Left lung (tissue), 8 donors: ENCODE data around the gene BDKRB1. TPM values are rescaled to one million over a fixed set of nuclear protein-coding genes. Genes with fewer than 3 reads are reported as not detected.

Source experiments
- polyA plus RNA-seq, 6 donors: library from polyadenylated mRNA; unstranded; fragments of 120-200 nt; gene quantifications; one replicate each; pipeline ENCODE4 v1.2.1, GENCODE V29; 2013; ENCODE audit not compliant: insufficient read length in 6 of 6
- total RNA-seq, 2 donors: library from RNA; stranded (reverse); fragmentation: NEBNext Ultra II Directional; extraction: Animal tissue kit (Norgen Biotek cat#: 25700); gene quantifications; one replicate each; pipeline ENCODE4 v1.2.1, GENCODE V29; 2021
- donor health status: DM: no; HTN: yes; CAD: no.
- donor health status: DM: no; HTN: no; CAD: no.

The BDKRB1 gene
- total and polyA plus RNA-seq, 8 donors, result 0.24 to 0.99 (median 0.35) TPM; not detected in 1

Other genes with a start within 250 kb of the BDKRB1 start
- 10 to 100 TPM; 23.2 to 87.8 TPM for gene C14orf132, start 216.8 kb upstream of the BDKRB1 start, total RNA-seq
- gene C14orf132, start 216.8 kb upstream of the BDKRB1 start, polyA plus RNA-seq, result 10 to 100 TPM; 28.2 to 42.1 (median 34.0) TPM
- 1 to 10 TPM in 1 of 2 donors, under 1 TPM in 1; 0.81 to 1.9 TPM for gene BDKRB2, start 51.4 kb upstream of the BDKRB1 start, total RNA-seq
- 1 to 10 TPM in 5 of 6 donors, under 1 TPM in 1; 0.80 to 1.5 (median 1.2) TPM for gene BDKRB2, start 51.4 kb upstream of the BDKRB1 start, polyA plus RNA-seq
- 10 to 100 TPM; 19.5 to 21.1 TPM for gene ATG2B, start 107.1 kb downstream of the BDKRB1 start, total RNA-seq
- 10 to 100 TPM; 31.0 to 44.1 (median 34.7) TPM for gene ATG2B, start 107.1 kb downstream of the BDKRB1 start, polyA plus RNA-seq
- 10 to 100 TPM; 19.6 to 22.2 TPM for gene GSKIP, start 107.3 kb downstream of the BDKRB1 start, total RNA-seq
- 10 to 100 TPM; 18.8 to 28.4 (median 22.3) TPM for gene GSKIP, start 107.3 kb downstream of the BDKRB1 start, polyA plus RNA-seq
- 1 to 10 TPM; 3.4 to 7.3 TPM for gene AK7, start 135.9 kb downstream of the BDKRB1 start, total RNA-seq
- 1 to 10 TPM; 1.8 to 4.5 (median 3.3) TPM for gene AK7, start 135.9 kb downstream of the BDKRB1 start, polyA plus RNA-seq
- 100 to 1,000 TPM; 140 to 176 TPM for gene PAPOLA, start 246.2 kb downstream of the BDKRB1 start, total RNA-seq
- 100 to 1,000 TPM; 200 to 264 (median 240) TPM for gene PAPOLA, start 246.2 kb downstream of the BDKRB1 start, polyA plus RNA-seq